HG02943 (cell line): ENCODE measurements around the gene CREB3L4.

ENCODE experiments used
- ATAC-seq: cut with Tn5 transposase; IDR thresholded peaks from one replicate; pipeline ENCODE4 v1.9.1; 2021; ENCODE audit warnings: mild to moderate bottlenecking, low read depth, moderate library complexity; ENCODE audit not compliant: unreplicated experiment

Gene CREB3L4

GRCh38 chr1:153967107-153967999 lies at the start of gene CREB3L4:
TSS of gene CREB3L4 (plus strand) at chr1:153967902. CDS start at chr1:153968526, 624 bp downstream.
- peak; percentile 80 for ATAC-seq

- ATAC-seq, result no peak
These were observed 47.5 kb upstream of the CREB3L4 start for GRCh38 chr1:153919876-153920852.

GRCh38 chr1:153921080-153921802 lies 46.5 kb upstream of the CREB3L4 start:
- no peak for ATAC-seq

- ATAC-seq, result no peak
These were observed 46.0 kb upstream of the CREB3L4 start for GRCh38 chr1:153921803-153922075.

GRCh38 chr1:153922076-153922971 lies 45.4 kb upstream of the CREB3L4 start:
- ATAC-seq, result peak; percentile 6

- ATAC-seq, result peak; percentile 89
These were observed 44.5 kb upstream of the CREB3L4 start, which contains the start of gene GATAD2B for GRCh38 chr1:153922972-153923925. TSS of gene GATAD2B (minus strand) at chr1:153922972. CDS start at chr1:153828347, 94,625 bp downstream.

GRCh38 chr1:153926405-153926804 lies 41.3 kb upstream of the CREB3L4 start:
- ATAC-seq, result no peak

- no peak for ATAC-seq
These were observed 39.5 kb upstream of the CREB3L4 start for GRCh38 chr1:153928245-153928644.

- no peak for ATAC-seq
These were observed 38.8 kb upstream of the CREB3L4 start for GRCh38 chr1:153928791-153929341.

GRCh38 chr1:153929426-153929825 lies 38.3 kb upstream of the CREB3L4 start:
- ATAC-seq, result no peak

- ATAC-seq, result no peak
These were observed 37.4 kb upstream of the CREB3L4 start for GRCh38 chr1:153929981-153930948.

GRCh38 chr1:153932156-153933131 lies 35.3 kb upstream of the CREB3L4 start:
- no peak for ATAC-seq

GRCh38 chr1:153933430-153933829 lies 34.3 kb upstream of the CREB3L4 start:
- no peak for ATAC-seq

- no peak for ATAC-seq
These were observed 33.7 kb upstream of the CREB3L4 start for GRCh38 chr1:153933955-153934354.

GRCh38 chr1:153934746-153935145 lies 33.0 kb upstream of the CREB3L4 start:
- ATAC-seq, result no peak
